SK-N-SH (cell line): Measurements from ENCODE around the gene CNTD1. TPM values are rescaled to one million over a fixed set of nuclear protein-coding genes. Genes with fewer than 3 reads are reported as not detected.

Experiments used
- CTCF ChIA-PET: fragments of 300-600, 350-600 bp; formaldehyde crosslinking; extraction: SDS; loops from one replicate; lab custom pipeline; 2021; lab: Yijun Ruan, JAX
- POLR2A ChIA-PET: fragments of 350-600 bp; sonication (Branson Sonifier 250); formaldehyde crosslinking; extraction: SDS; loops from one replicate; lab custom pipeline; 2020; ENCODE audit warnings: antibody characterized with exemption, inconsistent platforms; lab: Yijun Ruan, JAX
- DNase-seq: peaks from one replicate; pipeline ENCODE4 v3.0.0; 2012
- H2AFZ ChIP-seq: fragments of 200-600 bp; sonication (generic); 2 replicates; pipeline ENCODE4 v1.8.1; 2016; ENCODE audit warnings: antibody characterized with exemption, mild to moderate bottlenecking, low read depth
- H3F3A ChIP-seq: fragments of 200-600 bp; sonication (generic); replicated peaks from 2 replicates; pipeline ENCODE3; 2016; ENCODE audit warnings: antibody characterized with exemption, mild to moderate bottlenecking; ENCODE audit not compliant: insufficient read depth
- H3K27ac ChIP-seq, 2 experiments: fragments of 200-500 bp in 1 of 2; fragments of 200-600 bp in 1 of 2; sonication (Bioruptor generic) in 1 of 2; sonication (generic), shearing (Covaris generic) in 1 of 2; 2 replicates each; pipeline versions ENCODE4 v1.5.1 to v1.6.1; 2014 to 2016; ENCODE audit warnings: low read depth in 2 of 2, inconsistent platforms in 1 of 2, low read length in 1 of 2, mild to moderate bottlenecking in 1 of 2, mixed read lengths in 1 of 2
- H3K27me3 ChIP-seq: fragments of 200-600 bp; sonication (generic), shearing (Covaris generic); 2 replicates; pipeline ENCODE4 v1.6.1; 2016; ENCODE audit warnings: mixed run types; ENCODE audit not compliant: insufficient read depth
- H3K36me3 ChIP-seq, 2 experiments: fragments of 200-500 bp in 1 of 2; fragments of 200-600 bp in 1 of 2; sonication (Bioruptor generic) in 1 of 2; sonication (generic) in 1 of 2; replicated peaks in 1 of 2; 2 replicates each; pipeline versions ENCODE3 to v1.5.1; 2014 to 2016; ENCODE audit warnings: low read length in 1 of 2, mild to moderate bottlenecking in 1 of 2; ENCODE audit not compliant: insufficient read depth in 2 of 2, control insufficient read depth in 1 of 2
- H3K4me1 ChIP-seq, 2 experiments: fragments of 200-500 bp in 1 of 2; fragments of 200-600 bp in 1 of 2; sonication (Bioruptor generic) in 1 of 2; sonication (generic), shearing (Covaris generic) in 1 of 2; 2 replicates each; pipeline versions ENCODE4 v1.5.1 to v1.6.1; 2014 to 2016; ENCODE audit warnings: low read depth in 1 of 2, low read length in 1 of 2, mixed run types in 1 of 2; ENCODE audit not compliant: insufficient read depth in 2 of 2, control insufficient read depth in 1 of 2
- H3K4me2 ChIP-seq: fragments of 200-600 bp; sonication (generic), shearing (Covaris generic); 2 replicates; pipeline ENCODE4 v1.6.1; 2017; ENCODE audit warnings: mixed run types
- H3K4me3 ChIP-seq, 2 experiments: fragments of 200-500 bp in 1 of 2; fragments of 200-600 bp in 1 of 2; sonication (Bioruptor generic) in 1 of 2; sonication (generic), shearing (Covaris generic) in 1 of 2; 2 replicates each; pipeline versions ENCODE4 v1.5.1 to v1.8.1; 2014 to 2016; ENCODE audit warnings: low read depth in 2 of 2, inconsistent platforms in 1 of 2, low read length in 1 of 2, mild to moderate bottlenecking in 1 of 2, mixed read lengths in 1 of 2, moderate library complexity in 1 of 2
- H3K79me2 ChIP-seq: fragments of 200-600 bp; sonication (generic); 2 replicates; pipeline ENCODE4 v1.8.1; 2017; ENCODE audit warnings: mild to moderate bottlenecking; ENCODE audit not compliant: insufficient read depth
- H3K9ac ChIP-seq: fragments of 200-600 bp; sonication (generic); 2 replicates; pipeline ENCODE4 v1.6.1; 2017; ENCODE audit warnings: mixed run types
- H3K9me2 ChIP-seq: fragments of 200-600 bp; sonication (generic); 2 replicates; pipeline ENCODE4 v1.6.1; 2017; ENCODE audit warnings: mixed run types
- H3K9me3 ChIP-seq: fragments of 200-600 bp; sonication (generic); 2 replicates; pipeline ENCODE4 v1.6.1; 2017; ENCODE audit warnings: mixed run types, mild to moderate bottlenecking, moderate library complexity
- H4K20me1 ChIP-seq: fragments of 200-600 bp; sonication (generic); 2 replicates; pipeline ENCODE4 v1.6.1; 2017; ENCODE audit warnings: mild to moderate bottlenecking, mixed run types; ENCODE audit not compliant: insufficient read depth
- CHD2 ChIP-seq: fragments of 150-350 bp; IDR thresholded peaks from 2 replicates; pipeline ENCODE4 v1.6.1; 2018; ENCODE audit warnings: low read length; ENCODE audit not compliant: partially characterized antibody
- FOXJ3 ChIP-seq: sonication (generic); formaldehyde crosslinking; IDR thresholded peaks from 2 replicates; pipeline ENCODE4 v1.5.1; 2020; ENCODE audit warnings: mild to moderate bottlenecking, missing genetic modification reagents
- FOXM1 ChIP-seq: IDR thresholded peaks from 2 replicates; pipeline ENCODE4 v1.4.0; 2012; ENCODE audit warnings: low read depth, mild to moderate bottlenecking
- GABPA ChIP-seq: IDR thresholded peaks from 2 replicates; pipeline ENCODE4 v1.4.0; 2012; ENCODE audit warnings: low read depth, mild to moderate bottlenecking
- GATA2 ChIP-seq: sonication (generic); formaldehyde crosslinking; IDR thresholded peaks from 2 replicates; pipeline ENCODE4 v1.5.0; 2020; ENCODE audit warnings: mild to moderate bottlenecking, missing genetic modification reagents
- JUND ChIP-seq: IDR thresholded peaks from 2 replicates; pipeline ENCODE4 v1.4.0; 2012
- MAX ChIP-seq: IDR thresholded peaks from 2 replicates; pipeline ENCODE4 v1.4.0; 2012; ENCODE audit warnings: low read depth
- MEF2A ChIP-seq: IDR thresholded peaks from 2 replicates; pipeline ENCODE4 v1.4.0; 2012; ENCODE audit warnings: low read depth, borderline replicate concordance
- MXI1 ChIP-seq: IDR thresholded peaks from 2 replicates; pipeline ENCODE4 v1.6.1; 2012; ENCODE audit warnings: mild to moderate bottlenecking, low read depth, low read length, improper control_type of control experiment
- NFIC ChIP-seq: IDR thresholded peaks from 2 replicates; pipeline ENCODE4 v1.4.0; 2012; ENCODE audit warnings: borderline replicate concordance
- POLR2AphosphoS5 ChIP-seq: IDR thresholded peaks from 2 replicates; pipeline ENCODE4 v1.6.1; 2012; ENCODE audit warnings: low read depth, low read length
- RFX5 ChIP-seq: IDR thresholded peaks from 2 replicates; pipeline ENCODE4 v1.6.1; 2012; ENCODE audit warnings: mild to moderate bottlenecking, improper control_type of control experiment, low read length
- TAF1 ChIP-seq: IDR thresholded peaks from 2 replicates; pipeline ENCODE4 v1.6.1; 2012; ENCODE audit warnings: low read depth, mild to moderate bottlenecking, low read length, moderate library complexity, borderline replicate concordance
- TCF12 ChIP-seq: IDR thresholded peaks from 2 replicates; pipeline ENCODE4 v1.4.0; 2012
- TEAD4 ChIP-seq: IDR thresholded peaks from 2 replicates; pipeline ENCODE4 v1.4.0; 2012; ENCODE audit warnings: mild to moderate bottlenecking, borderline replicate concordance; ENCODE audit not compliant: insufficient read depth
- USF2 ChIP-seq: fragments of 150-350 bp; IDR thresholded peaks from 2 replicates; pipeline ENCODE4 v1.6.1; 2017; ENCODE audit warnings: antibody characterized with exemption, low read length, low read depth, borderline replicate concordance
- WGBS: methylation state at CpG from one replicate; pipeline ENCODE4 v1.1.6; 2017; ENCODE audit warnings: low lambda C conversion rate; 5-methylcytosine and 5-hydroxymethylcytosine counted together
- polyA plus RNA-seq, 3 experiments: library from polyadenylated mRNA; depleted of rRNA; stranded (reverse); fragments of >200 nt; gene quantifications; 2 replicates each; pipeline ENCODE4 v1.2.3, GENCODE V29; 2012
- TF ChIP-seq, protein P1 (sequence below): IDR thresholded peaks from 2 replicates; pipeline ENCODE4 v1.4.0; 2012; ENCODE audit warnings: low read depth, borderline replicate concordance
- TF ChIP-seq, protein P2 (sequence below): fragments of 150-350 bp; IDR thresholded peaks from 2 replicates; pipeline ENCODE4 v1.6.1; 2016; ENCODE audit warnings: mild to moderate bottlenecking, low read depth, low read length
- TF ChIP-seq, protein P3 (sequence below): fragments of 200-600 bp; sonication (generic); IDR thresholded peaks from 2 replicates; pipeline ENCODE4 v1.6.1; 2017; ENCODE audit warnings: antibody characterized with exemption, mild to moderate bottlenecking, moderate library complexity

The CNTD1 gene
- polyA plus RNA-seq, 1 of the 3 experiments (the other 2 are of a cell fraction): not detected

- CTCF ChIA-PET: interaction anchor here (0.6 to 1.3 kb wide), 3 partner anchors 17 to 41 kb away, joined by 3 to 8 read pairs (median 4); no protein-coding TSS in a partner anchor
- Histone ChIP-seq H3F3A (no peaks in the 10 kb centered on the region), H3K27ac (no peak overlapping the region), H3K4me3 (no peak overlapping the region), H4K20me1 (no peaks in the 10 kb centered on the region), H3K9me2 (no peaks in the 10 kb centered on the region), H3K9me3 (no peaks in the 10 kb centered on the region), H3K4me1 (peaks cover 0 to 3% of the 10 kb centered on the region in 2 experiments; a peak in 1 of 4 replicates), H3K9ac (no peak overlapping the region), H3K27me3 (no peaks in the 10 kb centered on the region), H3K4me2 (no peak overlapping the region), H2AFZ (no peak overlapping the region), H3K79me2 (peaks cover under 1% of the 10 kb centered on the region; the same call in 1 of the 2 replicates), H3K36me3 (no peaks in the 10 kb centered on the region)
- TF ChIP-seq GABPA (no peak), FOXM1 (no peak), RFX5 (no peak), CHD2 (no peak), MAX (no peak), POLR2AphosphoS5 (no peak), NFIC (no peak), FOXJ3 (CRISPR knock-in tag) (no peak), TAF1 (no peak), GATA2 (CRISPR knock-in tag) (no peak), MXI1 (no peak), TEAD4 (no peak), JUND (no peak), USF2 (no peak), MEF2A (no peak), TCF12 (no peak)
- TF ChIP-seq, protein P1, sequence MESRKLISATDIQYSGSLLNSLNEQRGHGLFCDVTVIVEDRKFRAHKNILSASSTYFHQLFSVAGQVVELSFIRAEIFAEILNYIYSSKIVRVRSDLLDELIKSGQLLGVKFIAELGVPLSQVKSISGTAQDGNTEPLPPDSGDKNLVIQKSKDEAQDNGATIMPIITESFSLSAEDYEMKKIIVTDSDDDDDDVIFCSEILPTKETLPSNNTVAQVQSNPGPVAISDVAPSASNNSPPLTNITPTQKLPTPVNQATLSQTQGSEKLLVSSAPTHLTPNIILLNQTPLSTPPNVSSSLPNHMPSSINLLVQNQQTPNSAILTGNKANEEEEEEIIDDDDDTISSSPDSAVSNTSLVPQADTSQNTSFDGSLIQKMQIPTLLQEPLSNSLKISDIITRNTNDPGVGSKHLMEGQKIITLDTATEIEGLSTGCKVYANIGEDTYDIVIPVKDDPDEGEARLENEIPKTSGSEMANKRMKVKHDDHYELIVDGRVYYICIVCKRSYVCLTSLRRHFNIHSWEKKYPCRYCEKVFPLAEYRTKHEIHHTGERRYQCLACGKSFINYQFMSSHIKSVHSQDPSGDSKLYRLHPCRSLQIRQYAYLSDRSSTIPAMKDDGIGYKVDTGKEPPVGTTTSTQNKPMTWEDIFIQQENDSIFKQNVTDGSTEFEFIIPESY: no peak
- TF ChIP-seq, protein P2, sequence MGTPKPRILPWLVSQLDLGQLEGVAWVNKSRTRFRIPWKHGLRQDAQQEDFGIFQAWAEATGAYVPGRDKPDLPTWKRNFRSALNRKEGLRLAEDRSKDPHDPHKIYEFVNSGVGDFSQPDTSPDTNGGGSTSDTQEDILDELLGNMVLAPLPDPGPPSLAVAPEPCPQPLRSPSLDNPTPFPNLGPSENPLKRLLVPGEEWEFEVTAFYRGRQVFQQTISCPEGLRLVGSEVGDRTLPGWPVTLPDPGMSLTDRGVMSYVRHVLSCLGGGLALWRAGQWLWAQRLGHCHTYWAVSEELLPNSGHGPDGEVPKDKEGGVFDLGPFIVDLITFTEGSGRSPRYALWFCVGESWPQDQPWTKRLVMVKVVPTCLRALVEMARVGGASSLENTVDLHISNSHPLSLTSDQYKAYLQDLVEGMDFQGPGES: no peak
- TF ChIP-seq, protein P3, sequence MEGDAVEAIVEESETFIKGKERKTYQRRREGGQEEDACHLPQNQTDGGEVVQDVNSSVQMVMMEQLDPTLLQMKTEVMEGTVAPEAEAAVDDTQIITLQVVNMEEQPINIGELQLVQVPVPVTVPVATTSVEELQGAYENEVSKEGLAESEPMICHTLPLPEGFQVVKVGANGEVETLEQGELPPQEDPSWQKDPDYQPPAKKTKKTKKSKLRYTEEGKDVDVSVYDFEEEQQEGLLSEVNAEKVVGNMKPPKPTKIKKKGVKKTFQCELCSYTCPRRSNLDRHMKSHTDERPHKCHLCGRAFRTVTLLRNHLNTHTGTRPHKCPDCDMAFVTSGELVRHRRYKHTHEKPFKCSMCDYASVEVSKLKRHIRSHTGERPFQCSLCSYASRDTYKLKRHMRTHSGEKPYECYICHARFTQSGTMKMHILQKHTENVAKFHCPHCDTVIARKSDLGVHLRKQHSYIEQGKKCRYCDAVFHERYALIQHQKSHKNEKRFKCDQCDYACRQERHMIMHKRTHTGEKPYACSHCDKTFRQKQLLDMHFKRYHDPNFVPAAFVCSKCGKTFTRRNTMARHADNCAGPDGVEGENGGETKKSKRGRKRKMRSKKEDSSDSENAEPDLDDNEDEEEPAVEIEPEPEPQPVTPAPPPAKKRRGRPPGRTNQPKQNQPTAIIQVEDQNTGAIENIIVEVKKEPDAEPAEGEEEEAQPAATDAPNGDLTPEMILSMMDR: no peak
- POLR2A ChIA-PET: no interaction called here
- DNase-seq: no peak
- 48% methylated on average over 2 of the region's 2 CpGs for WGBS
Observed at GRCh38 chr17:42803074-42803883, 4.6 kb downstream of the CNTD1 start.
